Thyroid gland (tissue), 4 donors: Measurements from ENCODE around the gene BAG3. TPM values are rescaled to one million over a fixed set of nuclear protein-coding genes. Genes with fewer than 3 reads are reported as not detected.
A peak's percentile ranks its signal among the peaks of the same experiment; 100 is the strongest.

Source experiments
- DNase-seq, 2 donors: peaks; one replicate each; pipeline ENCODE4 v3.0.0-alpha.2; 2019
- H3K27ac ChIP-seq, 3 donors: fragments of 200-600 bp; sonication (generic); 1 replicate in 2 of 3; 2 replicates in 1 of 3; pipeline ENCODE4 v1.5.1; 2016 to 2019; ENCODE audit warnings: mild to moderate bottlenecking in 1 of 3, moderate library complexity in 1 of 3
- H3K27me3 ChIP-seq: fragments of 200-600 bp; sonication (generic); one replicate; pipeline ENCODE4 v1.5.1; 2019
- H3K36me3 ChIP-seq, 2 donors: fragments of 200-600 bp; sonication (generic); one replicate each; pipeline ENCODE4 v1.5.1; 2016 to 2019
- H3K4me1 ChIP-seq, 2 donors: fragments of 200-600 bp; sonication (generic); one replicate each; pipeline ENCODE4 v1.5.1; 2017 to 2019
- H3K4me3 ChIP-seq, 3 donors: fragments of 200-600 bp; sonication (generic); replicated peaks in 1 of 3; 1 replicate in 2 of 3; 2 replicates in 1 of 3; pipeline ENCODE4 v1.5.1; 2016; ENCODE audit warnings: mild to moderate bottlenecking in 1 of 3
- H3K9me3 ChIP-seq: fragments of 200-600 bp; sonication (generic); one replicate; pipeline ENCODE4 v1.5.1; 2017
- POLR2A ChIP-seq, 2 donors: fragments of 450-650 bp; IDR thresholded peaks; one replicate each; pipeline ENCODE4 v1.6.1; 2017; ENCODE audit warnings: antibody characterized with exemption in 2 of 2, mild to moderate bottlenecking in 2 of 2, moderate library complexity in 1 of 2
- WGBS, 2 donors: methylation state at CpG; one replicate each; pipeline ENCODE4 v1.1.5; 2017; 5-methylcytosine and 5-hydroxymethylcytosine counted together
- intact Hi-C: fragments of 100-400 bp; cut with DNase I; formaldehyde crosslinking; loops from one replicate; pipeline ENCODE4 v1.15.1; 2023
- total RNA-seq, 4 donors: library from RNA; depleted of rRNA; stranded (reverse); fragments of >200 nt; gene quantifications; one replicate each; pipeline ENCODE4 v1.2.3, GENCODE V29; 2016
- TF ChIP-seq, protein P1 (sequence below), 6 experiments: fragments of 200-600 bp in 3 of 6; fragments of 450-650 bp in 3 of 6; sonication (generic) in 3 of 6; IDR thresholded peaks; one replicate each; pipeline ENCODE4 v1.5.1; 2016 to 2019; ENCODE audit warnings: antibody characterized with exemption in 6 of 6, mild to moderate bottlenecking in 2 of 6, inconsistent platforms in 1 of 6, moderate library complexity in 1 of 6

The BAG3 gene
- total RNA-seq, 4 donors from 2014 or later: 26.6 to 46.6 (median 38.0) TPM

DNA sequence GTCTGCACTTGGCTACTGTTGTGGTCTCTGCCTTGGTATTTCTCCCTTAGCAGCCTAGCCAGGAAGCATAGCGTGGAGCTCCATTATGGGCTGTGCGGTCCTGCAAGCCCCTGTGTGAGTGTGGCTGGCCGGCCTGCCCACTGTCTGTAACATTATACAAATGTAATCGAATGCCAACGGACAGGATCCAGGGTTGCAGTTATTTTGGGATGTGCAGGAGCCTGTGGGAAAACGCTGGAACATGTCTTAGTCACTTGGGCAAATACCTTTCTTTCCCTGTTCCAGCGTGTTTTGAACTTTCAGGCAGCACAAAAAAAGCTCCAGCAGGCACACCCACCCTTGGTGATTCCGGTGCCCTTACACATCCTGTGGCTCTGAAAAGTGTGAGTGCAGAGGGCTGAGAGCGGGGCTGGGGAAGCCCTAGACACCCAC is 29.5 kb downstream of the BAG3 start:
- Histone ChIP-seq H3K36me3 (peaks cover 25% of the 10 kb centered on the region in 2 donors), H3K9me3 (no peaks in the 10 kb centered on the region), H3K4me1 (peaks cover 0 to 23% of the 10 kb centered on the region in 2 donors), H3K27ac (no peak overlapping the region), H3K4me3 (no peak overlapping the region), H3K27me3 (no peaks in the 10 kb centered on the region)
- intact Hi-C loops: loop anchor here (10.0 kb wide), 1 partner anchor 76 kb away; no protein-coding TSS in a partner anchor
- DNase-seq: no peak
- TF ChIP-seq, protein P1, sequence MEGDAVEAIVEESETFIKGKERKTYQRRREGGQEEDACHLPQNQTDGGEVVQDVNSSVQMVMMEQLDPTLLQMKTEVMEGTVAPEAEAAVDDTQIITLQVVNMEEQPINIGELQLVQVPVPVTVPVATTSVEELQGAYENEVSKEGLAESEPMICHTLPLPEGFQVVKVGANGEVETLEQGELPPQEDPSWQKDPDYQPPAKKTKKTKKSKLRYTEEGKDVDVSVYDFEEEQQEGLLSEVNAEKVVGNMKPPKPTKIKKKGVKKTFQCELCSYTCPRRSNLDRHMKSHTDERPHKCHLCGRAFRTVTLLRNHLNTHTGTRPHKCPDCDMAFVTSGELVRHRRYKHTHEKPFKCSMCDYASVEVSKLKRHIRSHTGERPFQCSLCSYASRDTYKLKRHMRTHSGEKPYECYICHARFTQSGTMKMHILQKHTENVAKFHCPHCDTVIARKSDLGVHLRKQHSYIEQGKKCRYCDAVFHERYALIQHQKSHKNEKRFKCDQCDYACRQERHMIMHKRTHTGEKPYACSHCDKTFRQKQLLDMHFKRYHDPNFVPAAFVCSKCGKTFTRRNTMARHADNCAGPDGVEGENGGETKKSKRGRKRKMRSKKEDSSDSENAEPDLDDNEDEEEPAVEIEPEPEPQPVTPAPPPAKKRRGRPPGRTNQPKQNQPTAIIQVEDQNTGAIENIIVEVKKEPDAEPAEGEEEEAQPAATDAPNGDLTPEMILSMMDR (IDR thresholded peaks at IDR 0.05): no peak
- no peak for TF ChIP-seq POLR2A (IDR thresholded peaks at IDR 0.05)
- 54 to 66% methylated on average over 8 to 9 of the region's 9 CpGs for WGBS, 2 donors

DNA sequence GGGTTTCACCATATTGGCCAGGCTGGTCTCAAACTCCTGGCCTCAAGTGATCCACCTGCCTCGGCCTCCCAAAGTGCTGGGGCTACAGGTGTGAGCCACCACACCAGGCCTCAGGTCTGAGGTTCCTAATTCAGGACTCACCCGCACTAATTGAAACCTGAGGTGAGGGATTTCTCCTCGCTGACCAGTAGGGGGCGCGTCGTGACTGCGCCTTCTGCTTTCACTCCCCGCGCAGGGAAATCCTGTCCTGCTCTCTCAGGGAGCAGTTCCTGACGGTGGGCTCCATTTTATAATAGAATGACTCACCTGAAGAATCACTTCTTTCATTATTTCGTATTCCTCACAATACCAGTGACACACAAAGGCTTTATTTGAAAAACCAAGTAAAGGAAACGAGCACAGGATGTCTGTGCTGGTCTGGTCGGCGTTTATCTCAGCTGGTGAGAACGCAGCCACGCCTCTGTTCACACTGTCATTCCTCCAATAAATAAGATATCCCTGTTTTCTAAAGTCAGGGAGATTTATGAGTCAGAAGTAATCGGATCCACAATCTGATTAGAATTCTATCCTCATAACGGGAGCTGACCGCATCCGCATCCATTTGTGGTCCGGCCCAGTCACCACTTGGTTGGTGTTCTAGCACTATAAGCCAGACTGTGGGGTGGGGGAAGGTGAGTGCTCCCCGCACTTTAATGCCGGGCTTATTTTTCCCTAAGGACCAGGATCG is 35.4 kb downstream of the BAG3 start:
- peaks cover 0 to 10% of the 10 kb centered on the region in 2 donors for H3K4me1 ChIP-seq
- intact Hi-C loops: loop anchor here (10.0 kb wide), 1 partner anchor 82 kb away; no protein-coding TSS in a partner anchor

GRCh38 chr10:119687192-119688032 is 36.2 kb downstream of the BAG3 start:
- Histone ChIP-seq H3K36me3 (no peaks in the 10 kb centered on the region), H3K4me3 (no peak overlapping the region), H3K4me1 (peaks cover 0 to 3% of the 10 kb centered on the region in 2 donors), H3K9me3 (no peaks in the 10 kb centered on the region), H3K27me3 (no peaks in the 10 kb centered on the region), H3K27ac (peak overlapping the region in 1 of 3 donors; percentile 31)
- intact Hi-C loops: loop anchor here (10.0 kb wide), 1 partner anchor 83 kb away; no protein-coding TSS in a partner anchor
- TF ChIP-seq, protein P1 (IDR thresholded peaks at IDR 0.05): no peak
- TF ChIP-seq POLR2A (IDR thresholded peaks at IDR 0.05): no peak
- WGBS, 2 donors: 72 to 74% methylated on average over 10 of the region's 10 CpGs
- DNase-seq: no peak

More for the DNA sequence above, 35.4 kb downstream of the BAG3 start:
- H3K27ac ChIP-seq: peak overlapping the region in 1 of 3 donors; percentile 31
- no peak overlapping the region for H3K4me3 ChIP-seq
- no peaks in the 10 kb centered on the region for H3K27me3 ChIP-seq
- TF ChIP-seq, protein P1 (IDR thresholded peaks at IDR 0.05): peak; percentile 74 to 96 (median 89)
- TF ChIP-seq POLR2A (IDR thresholded peaks at IDR 0.05): no peak
- peak; percentile 63 to 82 for DNase-seq
- no peaks in the 10 kb centered on the region for H3K36me3 ChIP-seq
- no peaks in the 10 kb centered on the region for H3K9me3 ChIP-seq
- 20 to 31% methylated on average over 24 of the region's 24 CpGs for WGBS, 2 donors

DNA sequence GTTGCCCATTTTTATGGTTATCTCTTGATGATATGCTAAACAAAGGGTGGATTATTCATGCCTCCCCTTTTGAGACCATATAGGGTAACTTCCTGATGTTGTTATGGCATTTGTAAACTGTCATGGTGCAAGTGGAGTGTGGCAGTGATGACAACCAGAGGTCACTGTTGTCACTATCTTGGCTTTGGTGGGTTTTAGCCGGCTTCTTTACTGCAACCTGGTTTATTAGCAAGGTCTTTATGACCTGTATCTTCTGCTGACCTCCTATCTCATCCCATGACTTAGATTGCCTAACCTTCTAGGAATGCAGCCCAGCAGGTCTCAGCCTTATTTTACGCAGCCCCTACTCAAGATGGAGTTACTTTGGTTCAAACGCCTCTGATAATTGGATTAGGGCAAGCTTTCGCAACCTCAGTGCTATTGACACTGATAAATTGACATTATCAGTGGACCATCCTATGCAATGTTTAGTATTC is 36.9 kb downstream of the BAG3 start:
- no peak for DNase-seq
- Histone ChIP-seq H3K9me3 (no peaks in the 10 kb centered on the region), H3K36me3 (no peaks in the 10 kb centered on the region), H3K4me3 (no peak overlapping the region), H3K27me3 (no peaks in the 10 kb centered on the region), H3K27ac (no peak overlapping the region), H3K4me1 (no peaks in the 10 kb centered on the region)
- intact Hi-C loops: loop anchor here (10.0 kb wide), 1 partner anchor 83 kb away; no protein-coding TSS in a partner anchor
- WGBS, 2 donors: 87 to 91% methylated on average over 4 of the region's 4 CpGs
- no peak for TF ChIP-seq POLR2A (IDR thresholded peaks at IDR 0.05)
- TF ChIP-seq, protein P1 (IDR thresholded peaks at IDR 0.05): no peak
